Liver (tissue), 9 donors: ENCODE results near the gene ACACB. TPM values are rescaled to one million over a fixed set of nuclear protein-coding genes. Genes with fewer than 3 reads are reported as not detected.

Source experiments
- DNase-seq: peaks from one replicate; pipeline ENCODE4 v3.0.0-alpha.2; 2017; ENCODE audit warnings: low spot score
- H3K27ac ChIP-seq, 2 donors: one replicate each; pipeline ENCODE4 v1.7.0; 2013; ENCODE audit warnings: inconsistent platforms in 2 of 2, low read length in 2 of 2, control low read depth in 1 of 2, low read depth in 1 of 2, mild to moderate bottlenecking in 1 of 2
- H3K27me3 ChIP-seq, 4 donors: one replicate each; pipeline versions ENCODE4 v1.6.1 to v1.7.0; 2013; ENCODE audit warnings: low read length in 3 of 4, inconsistent platforms in 1 of 4, mild to moderate bottlenecking in 1 of 4, moderate library complexity in 1 of 4; ENCODE audit not compliant: control insufficient read depth in 4 of 4, insufficient read depth in 4 of 4
- H3K36me3 ChIP-seq, 4 donors: one replicate each; pipeline versions ENCODE4 v1.6.1 to v1.7.0; 2013; ENCODE audit warnings: low read length in 3 of 4, mild to moderate bottlenecking in 3 of 4, low read depth in 1 of 4, moderate library complexity in 1 of 4; ENCODE audit not compliant: control insufficient read depth in 4 of 4, insufficient read depth in 3 of 4
- H3K4me1 ChIP-seq, 4 donors: one replicate each; pipeline versions ENCODE4 v1.6.1 to v1.7.0; 2013; ENCODE audit warnings: low read length in 3 of 4, mild to moderate bottlenecking in 3 of 4, moderate library complexity in 1 of 4; ENCODE audit not compliant: control insufficient read depth in 4 of 4, insufficient read depth in 4 of 4
- H3K4me3 ChIP-seq, 3 donors: one replicate each; pipeline versions ENCODE4 v1.6.1 to v1.7.0; 2013; ENCODE audit warnings: low read length in 3 of 3, control low read depth in 1 of 3, low read depth in 1 of 3, mild to moderate bottlenecking in 1 of 3
- H3K9ac ChIP-seq, 2 donors: one replicate each; pipeline ENCODE4 v1.7.0; 2013; ENCODE audit warnings: low read length in 2 of 2, mild to moderate bottlenecking in 2 of 2, moderate library complexity in 2 of 2, control low read depth in 1 of 2, low read depth in 1 of 2
- H3K9me3 ChIP-seq, 4 donors: one replicate each; pipeline versions ENCODE4 v1.6.1 to v1.7.0; 2013; ENCODE audit warnings: low read length in 3 of 4; ENCODE audit not compliant: control insufficient read depth in 4 of 4
- ATF3 ChIP-seq: IDR thresholded peaks from 2 replicates; pipeline ENCODE4 v1.6.1; 2016; ENCODE audit warnings: antibody characterized with exemption
- CTCF ChIP-seq: fragments of 150-350 bp; IDR thresholded peaks from 2 replicates; pipeline ENCODE4 v1.5.1; 2017; ENCODE audit warnings: improper control_type of control experiment, low read depth, low read length; ENCODE audit not compliant: missing input control
- EGR1 ChIP-seq, 2 donors: IDR thresholded peaks; 2 replicates each; pipeline ENCODE4 v1.6.1; 2016 to 2018; ENCODE audit warnings: antibody characterized with exemption in 2 of 2, low read depth in 2 of 2
- FOXA2 ChIP-seq: IDR thresholded peaks from 2 replicates; pipeline ENCODE4 v1.6.1; 2016; ENCODE audit warnings: antibody characterized with exemption
- GABPA ChIP-seq, 2 donors: IDR thresholded peaks in 1 of 2; conservative IDR thresholded peaks in 1 of 2; 2 replicates each; pipeline ENCODE4 v1.6.1; 2016; ENCODE audit warnings: antibody characterized with exemption in 2 of 2, mild to moderate bottlenecking in 1 of 2, moderate library complexity in 1 of 2
- HNF4A ChIP-seq, 2 donors: conservative IDR thresholded peaks; 2 replicates each; pipeline ENCODE4 v1.6.1; 2016; ENCODE audit warnings: antibody characterized with exemption in 2 of 2, mild to moderate bottlenecking in 2 of 2
- HNF4G ChIP-seq: IDR thresholded peaks from 2 replicates; pipeline ENCODE4 v1.6.1; 2016; ENCODE audit warnings: antibody characterized with exemption
- JUND ChIP-seq, 2 donors: IDR thresholded peaks; 2 replicates each; pipeline ENCODE4 v1.6.1; 2016; ENCODE audit warnings: antibody characterized with exemption in 2 of 2
- NR2F2 ChIP-seq: IDR thresholded peaks from 2 replicates; pipeline ENCODE4 v1.6.1; 2016; ENCODE audit warnings: antibody characterized with exemption
- RAD21 ChIP-seq, 2 donors: IDR thresholded peaks; 2 replicates each; pipeline ENCODE4 v1.6.1; 2016; ENCODE audit warnings: antibody characterized with exemption in 2 of 2, mild to moderate bottlenecking in 2 of 2
- REST ChIP-seq: IDR thresholded peaks from 2 replicates; pipeline ENCODE4 v1.6.1; 2016; ENCODE audit warnings: antibody characterized with exemption, mild to moderate bottlenecking
- RXRA ChIP-seq, 2 donors: IDR thresholded peaks; 2 replicates each; pipeline ENCODE4 v1.6.1; 2017 to 2018; ENCODE audit warnings: antibody characterized with exemption in 2 of 2, mild to moderate bottlenecking in 1 of 2
- SP1 ChIP-seq: IDR thresholded peaks from 2 replicates; pipeline ENCODE4 v1.6.1; 2018; ENCODE audit warnings: antibody characterized with exemption, mild to moderate bottlenecking
- TAF1 ChIP-seq: conservative IDR thresholded peaks from 2 replicates; pipeline ENCODE4 v1.6.1; 2016; ENCODE audit warnings: antibody characterized with exemption, mild to moderate bottlenecking
- YY1 ChIP-seq: IDR thresholded peaks from 2 replicates; pipeline ENCODE4 v1.6.1; 2016; ENCODE audit warnings: antibody characterized with exemption, mild to moderate bottlenecking
- WGBS: extraction: QIAGEN DNeasy Blood & Tissue Kit; methylation state at CpG from one replicate; pipeline ENCODE4 v1.1.7; 2013; 5-methylcytosine and 5-hydroxymethylcytosine counted together
- polyA plus RNA-seq, 2 donors: library from polyadenylated mRNA; stranded (reverse) in 1 of 2; unstranded in 1 of 2; fragments of 200-250 nt in 1 of 2; fragments of >200 nt in 1 of 2; fragmentation: Nextera tagmentation in 1 of 2; extraction: Ambion mirVana in 1 of 2; gene quantifications; one replicate each; pipeline versions ENCODE4 v1.2.1 to v1.2.3, GENCODE V29; 2013 to 2015
- total RNA-seq, 2 donors: library from RNA; depleted of rRNA; stranded (reverse); fragments of >200 nt; gene quantifications; one replicate each; pipeline ENCODE4 v1.2.3, GENCODE V29; 2014
- TF ChIP-seq, protein P1 (sequence below): IDR thresholded peaks from 2 replicates; pipeline ENCODE4 v1.6.1; 2016; ENCODE audit warnings: antibody characterized with exemption
- donor health status: healthy.
- donor health status: healthy.
- donor health status: healthy.
- donor health status: healthy.
- donor health status: healthy.

The ACACB gene
- total and polyA plus RNA-seq, 4 donors, result 12.9 to 288 (median 52.1) TPM

DNA sequence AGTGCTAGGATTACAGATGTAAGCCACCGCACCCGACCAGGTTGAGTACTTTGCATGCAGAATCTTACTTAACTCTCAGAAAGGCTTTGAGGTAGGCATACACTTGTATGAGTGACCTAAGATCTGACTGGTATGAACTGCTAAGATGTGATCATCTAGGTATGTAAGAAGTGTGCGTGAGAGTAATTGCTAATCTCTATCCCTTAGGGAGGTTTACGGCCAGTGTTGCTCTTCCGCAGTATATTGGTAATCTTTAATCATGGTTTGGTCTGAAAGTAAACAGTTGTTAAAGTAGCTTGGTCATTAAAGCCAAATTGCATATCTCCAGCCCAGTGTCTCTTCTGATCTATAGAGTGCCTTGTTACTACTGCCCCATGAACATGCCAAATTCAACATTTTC is 11.2 kb upstream of the ACACB start:
- Histone ChIP-seq H3K27me3 (no peaks in the 10 kb centered on the region), H3K9ac (no peak overlapping the region), H3K4me1 (peaks cover 3 to 5% (median 3%) of the 10 kb centered on the region in 4 donors), H3K36me3 (peaks cover 2 to 34% (median 18%) of the 10 kb centered on the region in 4 donors), H3K9me3 (no peaks in the 10 kb centered on the region), H3K4me3 (no peak overlapping the region), H3K27ac (no peak overlapping the region)
- no peak for DNase-seq
- no peak for TF ChIP-seq FOXA2
- no peak for TF ChIP-seq REST
- 89% methylated on average over 5 of the region's 5 CpGs for WGBS

- Histone ChIP-seq H3K36me3 (peaks cover 0 to 16% (median 8%) of the 10 kb centered on the region in 4 donors), H3K4me3 (no peak overlapping the region), H3K27ac (peak overlapping the region in 1 of 2 donors; percentile 19), H3K27me3 (no peaks in the 10 kb centered on the region), H3K9ac (no peak overlapping the region), H3K4me1 (peaks cover 7 to 41% (median 38%) of the 10 kb centered on the region in 4 donors), H3K9me3 (no peaks in the 10 kb centered on the region)
- 90% methylated on average over 6 of the region's 6 CpGs for whole genome bisulfite sequencing
- TF ChIP-seq EGR1 (IDR thresholded peaks at IDR 0.05; ENCODE audit: low read depth in 2 of 2), result no peak
- no peak for TF ChIP-seq FOXA2
- no peak for TF ChIP-seq CTCF
- no peak for TF ChIP-seq ATF3
- TF ChIP-seq TAF1, result no peak
- TF ChIP-seq NR2F2, result no peak
- TF ChIP-seq RXRA (IDR thresholded peaks at IDR 0.05), result no peak
- no peak for TF ChIP-seq GABPA (IDR thresholded peaks at IDR 0.05 in 1 of 2, conservative IDR thresholded peaks at IDR 0.05 in 1 of 2)
- DNase-seq, result no peak
These were observed 6.5 kb upstream of the ACACB start for GRCh38 chr12:109109746-109110350.

DNA sequence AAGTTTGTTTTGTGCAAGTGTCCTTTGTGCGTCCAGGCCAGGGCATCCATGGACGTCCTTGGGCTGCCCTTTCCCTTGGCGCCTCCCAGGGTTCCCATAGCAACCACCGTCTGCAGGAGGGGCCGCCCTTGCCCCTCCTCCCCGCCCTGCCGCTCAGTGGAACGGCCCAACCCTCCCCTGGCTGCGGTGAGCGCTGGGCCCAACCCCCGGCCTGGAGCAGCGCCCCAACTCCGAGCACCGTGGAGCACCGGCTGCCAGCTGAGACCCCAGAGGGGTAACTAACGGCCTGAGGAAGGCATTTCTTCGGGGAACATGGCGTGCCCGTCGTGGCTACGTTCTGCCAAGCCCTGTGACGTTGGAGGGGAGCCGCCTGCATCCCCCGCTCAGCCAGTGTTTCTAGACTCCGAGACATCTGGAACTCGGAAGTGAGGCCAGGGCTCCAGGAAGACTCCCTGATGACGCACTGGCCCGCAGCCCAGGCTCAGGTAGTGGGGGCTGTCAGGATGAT is 5.3 kb upstream of the ACACB start:
- Histone ChIP-seq H3K4me3 (peak overlapping the region; percentile 46 to 93 (median 75)), H3K36me3 (peaks cover 0 to 7% (median 3%) of the 10 kb centered on the region in 4 donors), H3K9ac (peak overlapping the region; percentile 71 to 75), H3K27ac (peak overlapping the region; percentile 91 to 92), H3K4me1 (peaks cover 7 to 52% (median 48%) of the 10 kb centered on the region in 4 donors), H3K9me3 (no peaks in the 10 kb centered on the region), H3K27me3 (no peaks in the 10 kb centered on the region)
- DNase-seq, result peak; percentile 82
- 5% methylated on average over 28 of the region's 28 CpGs for WGBS
- TF ChIP-seq, protein P1, sequence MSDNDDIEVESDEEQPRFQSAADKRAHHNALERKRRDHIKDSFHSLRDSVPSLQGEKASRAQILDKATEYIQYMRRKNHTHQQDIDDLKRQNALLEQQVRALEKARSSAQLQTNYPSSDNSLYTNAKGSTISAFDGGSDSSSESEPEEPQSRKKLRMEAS, result no peak
- TF ChIP-seq NR2F2 (no peak), JUND (IDR thresholded peaks at IDR 0.05) (peak in 1 of 2 donors; percentile 29), RXRA (IDR thresholded peaks at IDR 0.05) (peak; percentile 60 to 64), RAD21 (IDR thresholded peaks at IDR 0.05) (peak; percentile 33 to 54), SP1 (peak; percentile 78), GABPA (IDR thresholded peaks at IDR 0.05 in 1 of 2, conservative IDR thresholded peaks at IDR 0.05 in 1 of 2) (peak in 1 of 2 donors; percentile 17), HNF4G (no peak), REST (peak; percentile 86), ATF3 (no peak), HNF4A (conservative IDR thresholded peaks at IDR 0.05) (peak; percentile 45 to 50), YY1 (peak; percentile 93)
